Gastroesophageal sphincter (tissue), 3 donors: ENCODE measurements around the gene APOBEC3A.

Source experiments
- CTCF ChIP-seq, 4 experiments: fragments of 200-600 bp in 2 of 4; fragments of 450-650 bp in 2 of 4; sonication (generic) in 1 of 4; IDR thresholded peaks; one replicate each; pipeline ENCODE4 v1.5.1; 2017 to 2019; ENCODE audit warnings: antibody characterized with exemption in 4 of 4, mild to moderate bottlenecking in 2 of 4, moderate library complexity in 2 of 4
- POLR2A ChIP-seq, 2 donors: fragments of 450-650 bp; IDR thresholded peaks; one replicate each; pipeline ENCODE4 v1.6.1; 2017; ENCODE audit warnings: antibody characterized with exemption in 2 of 2, mild to moderate bottlenecking in 2 of 2, moderate library complexity in 1 of 2
- POLR2AphosphoS5 ChIP-seq: sonication (generic); formaldehyde crosslinking; IDR thresholded peaks from one replicate; pipeline ENCODE4 v1.6.1; 2017; ENCODE audit warnings: antibody characterized with exemption

GRCh38 chr22:38973289-38974169 lies 16.1 kb downstream of the APOBEC3A start:
- TF ChIP-seq CTCF (IDR thresholded peaks at IDR 0.05): peak in 2 of 4 experiments; percentile 56 to 59
- TF ChIP-seq POLR2A (IDR thresholded peaks at IDR 0.05): no peak
- TF ChIP-seq POLR2AphosphoS5: no peak
